ENCODE data around the gene B4GALT5.

DNA sequence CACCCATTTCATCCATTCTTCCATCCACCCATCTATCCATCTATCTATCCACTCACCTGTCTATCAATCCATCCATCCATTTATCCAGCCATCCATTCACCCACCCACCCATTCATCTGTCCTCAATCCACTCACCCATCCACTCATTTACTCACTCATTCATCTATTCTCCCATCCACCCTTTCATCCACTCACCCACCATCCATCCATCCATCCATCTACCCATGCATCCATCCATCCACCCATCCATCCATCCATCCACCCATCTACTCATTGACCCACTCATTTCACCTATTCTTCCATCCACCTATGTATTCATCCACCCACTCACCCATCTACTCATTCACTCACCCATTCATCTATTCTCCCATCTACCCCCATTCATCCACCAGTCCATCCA is 121.6 kb downstream of the B4GALT5 start:
- TF ChIP-seq, protein P1, sequence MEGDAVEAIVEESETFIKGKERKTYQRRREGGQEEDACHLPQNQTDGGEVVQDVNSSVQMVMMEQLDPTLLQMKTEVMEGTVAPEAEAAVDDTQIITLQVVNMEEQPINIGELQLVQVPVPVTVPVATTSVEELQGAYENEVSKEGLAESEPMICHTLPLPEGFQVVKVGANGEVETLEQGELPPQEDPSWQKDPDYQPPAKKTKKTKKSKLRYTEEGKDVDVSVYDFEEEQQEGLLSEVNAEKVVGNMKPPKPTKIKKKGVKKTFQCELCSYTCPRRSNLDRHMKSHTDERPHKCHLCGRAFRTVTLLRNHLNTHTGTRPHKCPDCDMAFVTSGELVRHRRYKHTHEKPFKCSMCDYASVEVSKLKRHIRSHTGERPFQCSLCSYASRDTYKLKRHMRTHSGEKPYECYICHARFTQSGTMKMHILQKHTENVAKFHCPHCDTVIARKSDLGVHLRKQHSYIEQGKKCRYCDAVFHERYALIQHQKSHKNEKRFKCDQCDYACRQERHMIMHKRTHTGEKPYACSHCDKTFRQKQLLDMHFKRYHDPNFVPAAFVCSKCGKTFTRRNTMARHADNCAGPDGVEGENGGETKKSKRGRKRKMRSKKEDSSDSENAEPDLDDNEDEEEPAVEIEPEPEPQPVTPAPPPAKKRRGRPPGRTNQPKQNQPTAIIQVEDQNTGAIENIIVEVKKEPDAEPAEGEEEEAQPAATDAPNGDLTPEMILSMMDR (conservative IDR thresholded peaks at IDR 0.05 in 1 of 2, IDR thresholded peaks at IDR 0.05 in 1 of 2; ENCODE audit: extremely low read depth in 1 of 2, insufficient read depth in 1 of 2, low read depth in 1 of 2, low read length in 2 of 2), result no peak
- TF ChIP-seq EZH2 (IDR thresholded peaks at IDR 0.05; ENCODE audit: borderline replicate concordance, low read length), result no peak
